GM23248 (cell line): ENCODE measurements around the gene MAGI3.

ENCODE experiments used
- EZH2 ChIP-seq: fragments of 200-600 bp; sonication (generic); IDR thresholded peaks from 2 replicates; pipeline ENCODE4 v1.6.1; 2018; ENCODE audit warnings: antibody characterized with exemption, mild to moderate bottlenecking; ENCODE audit not compliant: insufficient read depth, poor library complexity, severe bottlenecking
- EZH2phosphoT487 ChIP-seq: fragments of 200-600 bp; sonication (generic); IDR thresholded peaks from 2 replicates; pipeline ENCODE4 v1.6.1; 2018; ENCODE audit warnings: antibody characterized with exemption, moderate library complexity, mild to moderate bottlenecking, low read depth; ENCODE audit not compliant: insufficient read depth

DNA sequence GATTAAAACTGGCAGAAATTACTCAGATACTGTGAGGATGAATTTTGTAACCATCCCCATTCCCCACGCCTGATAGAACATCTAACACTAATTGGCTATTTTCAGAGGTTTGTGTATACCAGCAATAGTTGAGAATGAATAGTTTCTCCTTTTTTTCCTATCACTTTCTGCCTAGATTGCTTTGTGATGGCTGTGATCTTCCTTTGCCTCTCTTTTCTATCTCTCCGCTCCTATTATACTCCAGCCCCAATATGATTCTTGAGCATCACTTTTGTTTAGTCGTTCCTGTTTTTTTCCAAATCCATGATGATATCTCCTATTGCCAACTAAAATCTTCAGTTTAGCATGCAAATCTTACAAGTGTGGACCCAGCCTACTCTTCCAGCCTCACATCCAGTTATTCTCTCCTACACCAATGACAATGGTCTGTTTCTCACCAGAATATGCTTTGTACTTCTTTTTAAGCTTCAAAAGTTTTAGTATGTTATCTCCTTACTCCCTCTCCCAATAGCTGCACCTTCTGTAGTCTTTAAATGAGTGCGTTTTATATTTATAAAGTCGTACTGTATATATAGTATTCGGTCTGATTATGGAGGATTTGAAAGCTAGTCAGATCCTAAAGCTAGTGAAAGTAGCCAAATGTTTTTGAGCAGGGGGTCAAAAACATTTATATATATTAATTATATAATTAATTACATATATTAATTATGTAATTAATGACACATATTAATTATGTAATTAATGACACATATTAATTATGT is 25.2 kb downstream of the MAGI3 start:
- TF ChIP-seq EZH2 (no peak), EZH2phosphoT487 (no peak)
